ENCODE measurements around the gene PHTF2.

Gene PHTF2

GRCh38 chr7:77895905-77896304, 97.3 kb downstream of the PHTF2 start:
- H2AK5ac ChIP-seq (ENCODE audit: low read length): no peak overlapping the region
- H3K79me1 ChIP-seq (ENCODE audit: low read length): no peaks in the 10 kb centered on the region
- H4K8ac ChIP-seq (ENCODE audit: low read depth, low read length): no peak overlapping the region
- H3K18ac ChIP-seq (ENCODE audit: low read length): no peak overlapping the region
- no peak for DNase-seq
- no peak overlapping the region for H3K14ac ChIP-seq (ENCODE audit: low read length)
- H4K91ac ChIP-seq (ENCODE audit: low read depth, low read length): no peak overlapping the region
- no peak overlapping the region for H4K12ac ChIP-seq (ENCODE audit: low read depth, low read length)
- H3K23ac ChIP-seq (ENCODE audit: low read length): no peak overlapping the region
- no peak overlapping the region for H3K9ac ChIP-seq (ENCODE audit: low read length)
- no peak overlapping the region for H2BK5ac ChIP-seq (ENCODE audit: low read depth, low read length, poor library complexity)
- H3K79me2 ChIP-seq (ENCODE audit: control insufficient read depth, insufficient read depth, low read length, poor library complexity): no peaks in the 10 kb centered on the region
- no peak overlapping the region for H3K4me3 ChIP-seq (ENCODE audit: low read depth, low read length)
- H3K36me3 ChIP-seq (ENCODE audit: control insufficient read depth in 1 of 2, insufficient read depth in 2 of 2, low read length in 2 of 2): peaks cover 2% of the 10 kb centered on the region in 2 experiments
- H3K9me3 ChIP-seq (ENCODE audit: insufficient read depth, low read depth, low read length): no peaks in the 10 kb centered on the region
- H3K4me1 ChIP-seq (ENCODE audit: control insufficient read depth in 1 of 2, insufficient read depth in 2 of 2, low read length in 2 of 2): peaks cover 0 to 2% of the 10 kb centered on the region in 2 experiments
- no peak overlapping the region for H2BK12ac ChIP-seq (ENCODE audit: low read length)
- H3K27me3 ChIP-seq (ENCODE audit: insufficient read depth, low read length): no peaks in the 10 kb centered on the region
- H2AFZ ChIP-seq (ENCODE audit: insufficient read depth, low read length, poor library complexity): no peak overlapping the region
- H3K4me2 ChIP-seq (ENCODE audit: low read length): no peak overlapping the region
- no CpG with 5 or more reads among the region's 3 CpGs for WGBS (ENCODE audit: extremely low coverage, insufficient coverage, insufficient read length)
- no peak overlapping the region for H3K27ac ChIP-seq (ENCODE audit: low read depth, low read length)
- no peak overlapping the region for H3K4ac ChIP-seq (ENCODE audit: low read depth, low read length)
- H2BK120ac ChIP-seq (ENCODE audit: insufficient read depth, low read length, poor library complexity): no peak overlapping the region

GRCh38 chr7:77897004-77897547, 98.5 kb downstream of the PHTF2 start:
- Histone ChIP-seq H2BK120ac (ENCODE audit: insufficient read depth, low read length, poor library complexity) (no peak overlapping the region), H3K9ac (ENCODE audit: low read length) (no peak overlapping the region), H3K4me3 (ENCODE audit: low read depth, low read length) (no peak overlapping the region), H3K4me2 (ENCODE audit: low read length) (no peak overlapping the region), H3K14ac (ENCODE audit: low read length) (no peak overlapping the region), H2AK5ac (ENCODE audit: low read length) (no peak overlapping the region), H3K18ac (ENCODE audit: low read length) (no peak overlapping the region), H3K79me1 (ENCODE audit: low read length) (no peaks in the 10 kb centered on the region), H3K4me1 (ENCODE audit: control insufficient read depth in 1 of 2, insufficient read depth in 2 of 2, low read length in 2 of 2) (peaks cover 0 to 2% of the 10 kb centered on the region in 2 experiments), H4K8ac (ENCODE audit: low read depth, low read length) (no peak overlapping the region), H2AFZ (ENCODE audit: insufficient read depth, low read length, poor library complexity) (no peak overlapping the region), H4K12ac (ENCODE audit: low read depth, low read length) (no peak overlapping the region), H3K79me2 (ENCODE audit: control insufficient read depth, insufficient read depth, low read length, poor library complexity) (no peaks in the 10 kb centered on the region), H3K9me3 (ENCODE audit: insufficient read depth, low read depth, low read length) (no peaks in the 10 kb centered on the region), H2BK5ac (ENCODE audit: low read depth, low read length, poor library complexity) (no peak overlapping the region), H4K91ac (ENCODE audit: low read depth, low read length) (no peak overlapping the region), H3K23ac (ENCODE audit: low read length) (no peak overlapping the region), H3K27me3 (ENCODE audit: insufficient read depth, low read length) (no peaks in the 10 kb centered on the region), H2BK12ac (ENCODE audit: low read length) (no peak overlapping the region), H3K4ac (ENCODE audit: low read depth, low read length) (no peak overlapping the region), H3K36me3 (ENCODE audit: control insufficient read depth in 1 of 2, insufficient read depth in 2 of 2, low read length in 2 of 2) (peaks cover 2 to 3% of the 10 kb centered on the region in 2 experiments), H3K27ac (ENCODE audit: low read depth, low read length) (no peak overlapping the region)
- no CpG with 5 or more reads among the region's 1 CpG for WGBS (ENCODE audit: extremely low coverage, insufficient coverage, insufficient read length)
- no peak for DNase-seq

- Histone ChIP-seq H4K8ac (ENCODE audit: low read depth, low read length) (no peak overlapping the region), H2BK5ac (ENCODE audit: low read depth, low read length, poor library complexity) (no peak overlapping the region), H3K14ac (ENCODE audit: low read length) (no peak overlapping the region), H3K9ac (ENCODE audit: low read length) (no peak overlapping the region), H3K79me2 (ENCODE audit: control insufficient read depth, insufficient read depth, low read length, poor library complexity) (no peaks in the 10 kb centered on the region), H3K4ac (ENCODE audit: low read depth, low read length) (no peak overlapping the region), H4K91ac (ENCODE audit: low read depth, low read length) (no peak overlapping the region), H3K23ac (ENCODE audit: low read length) (no peak overlapping the region), H3K18ac (ENCODE audit: low read length) (no peak overlapping the region), H2BK120ac (ENCODE audit: insufficient read depth, low read length, poor library complexity) (no peak overlapping the region), H2AK5ac (ENCODE audit: low read length) (no peak overlapping the region), H4K12ac (ENCODE audit: low read depth, low read length) (no peak overlapping the region), H3K27ac (ENCODE audit: low read depth, low read length) (no peak overlapping the region), H3K4me2 (ENCODE audit: low read length) (no peak overlapping the region), H3K4me3 (ENCODE audit: low read depth, low read length) (no peak overlapping the region), H3K9me3 (ENCODE audit: insufficient read depth, low read depth, low read length) (no peaks in the 10 kb centered on the region), H3K36me3 (ENCODE audit: control insufficient read depth in 1 of 2, insufficient read depth in 2 of 2, low read length in 2 of 2) (peaks cover 2 to 6% of the 10 kb centered on the region in 2 experiments), H2BK12ac (ENCODE audit: low read length) (no peak overlapping the region), H2AFZ (ENCODE audit: insufficient read depth, low read length, poor library complexity) (no peak overlapping the region), H3K27me3 (ENCODE audit: insufficient read depth, low read length) (no peaks in the 10 kb centered on the region), H3K79me1 (ENCODE audit: low read length) (no peaks in the 10 kb centered on the region), H3K4me1 (ENCODE audit: control insufficient read depth in 1 of 2, insufficient read depth in 2 of 2, low read length in 2 of 2) (peaks cover 0 to 2% of the 10 kb centered on the region in 2 experiments)
- no CpG with 5 or more reads among the region's 2 CpGs for WGBS (ENCODE audit: extremely low coverage, insufficient coverage, insufficient read length)
- no peak for DNase-seq
These were observed 100.9 kb downstream of the PHTF2 start for GRCh38 chr7:77899516-77899915.

GRCh38 chr7:77903597-77903996, 105.0 kb downstream of the PHTF2 start:
- WGBS (ENCODE audit: extremely low coverage, insufficient coverage, insufficient read length): no CpG with 5 or more reads among the region's 2 CpGs
- H3K23ac ChIP-seq (ENCODE audit: low read length): no peak overlapping the region
- H3K18ac ChIP-seq (ENCODE audit: low read length): no peak overlapping the region
- DNase-seq: no peak
- no peak overlapping the region for H4K8ac ChIP-seq (ENCODE audit: low read depth, low read length)
- H3K9me3 ChIP-seq (ENCODE audit: insufficient read depth, low read depth, low read length): no peaks in the 10 kb centered on the region
- H3K4me1 ChIP-seq (ENCODE audit: control insufficient read depth in 1 of 2, insufficient read depth in 2 of 2, low read length in 2 of 2): peaks cover 0 to 2% of the 10 kb centered on the region in 2 experiments
- no peak overlapping the region for H3K27ac ChIP-seq (ENCODE audit: low read depth, low read length)
- no peak overlapping the region for H4K91ac ChIP-seq (ENCODE audit: low read depth, low read length)
- no peaks in the 10 kb centered on the region for H3K79me2 ChIP-seq (ENCODE audit: control insufficient read depth, insufficient read depth, low read length, poor library complexity)
- H3K4me2 ChIP-seq (ENCODE audit: low read length): no peak overlapping the region
- no peak overlapping the region for H3K4ac ChIP-seq (ENCODE audit: low read depth, low read length)
- H3K36me3 ChIP-seq (ENCODE audit: control insufficient read depth in 1 of 2, insufficient read depth in 2 of 2, low read length in 2 of 2): peaks cover 2 to 7% of the 10 kb centered on the region in 2 experiments
- no peak overlapping the region for H2AK5ac ChIP-seq (ENCODE audit: low read length)
- no peak overlapping the region for H2BK12ac ChIP-seq (ENCODE audit: low read length)
- H2BK120ac ChIP-seq (ENCODE audit: insufficient read depth, low read length, poor library complexity): no peak overlapping the region
- no peaks in the 10 kb centered on the region for H3K79me1 ChIP-seq (ENCODE audit: low read length)
- H3K27me3 ChIP-seq (ENCODE audit: insufficient read depth, low read length): no peaks in the 10 kb centered on the region
- H3K4me3 ChIP-seq (ENCODE audit: low read depth, low read length): no peak overlapping the region
- no peak overlapping the region for H2BK5ac ChIP-seq (ENCODE audit: low read depth, low read length, poor library complexity)
- H3K14ac ChIP-seq (ENCODE audit: low read length): no peak overlapping the region
- H4K12ac ChIP-seq (ENCODE audit: low read depth, low read length): no peak overlapping the region
- no peak overlapping the region for H2AFZ ChIP-seq (ENCODE audit: insufficient read depth, low read length, poor library complexity)
- no peak overlapping the region for H3K9ac ChIP-seq (ENCODE audit: low read length)

Measured in trophoblast cell (in vitro differentiated cells and primary cell).